ENCODE data around the gene INPP5F.

DNA sequence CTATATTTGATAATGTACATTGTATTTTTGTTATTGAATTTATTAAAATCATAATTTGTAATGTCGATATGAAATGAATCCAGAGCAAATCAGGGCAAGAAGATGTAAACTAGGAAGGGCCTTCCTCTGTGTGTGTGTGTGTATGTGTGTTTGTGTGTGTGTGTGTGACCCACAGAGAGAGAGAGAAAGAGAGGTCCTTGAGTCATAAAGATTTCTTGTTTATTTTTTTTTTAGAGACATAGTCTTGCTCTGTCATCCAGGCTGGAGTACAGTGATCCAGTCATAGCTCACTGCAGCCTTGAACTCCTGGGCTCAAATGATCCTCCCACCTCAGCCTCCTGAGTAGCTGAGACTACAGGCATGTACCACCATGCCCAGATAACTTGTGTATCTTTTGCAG, 50.7 kb downstream of the INPP5F start:
- TF ChIP-seq, protein P1, sequence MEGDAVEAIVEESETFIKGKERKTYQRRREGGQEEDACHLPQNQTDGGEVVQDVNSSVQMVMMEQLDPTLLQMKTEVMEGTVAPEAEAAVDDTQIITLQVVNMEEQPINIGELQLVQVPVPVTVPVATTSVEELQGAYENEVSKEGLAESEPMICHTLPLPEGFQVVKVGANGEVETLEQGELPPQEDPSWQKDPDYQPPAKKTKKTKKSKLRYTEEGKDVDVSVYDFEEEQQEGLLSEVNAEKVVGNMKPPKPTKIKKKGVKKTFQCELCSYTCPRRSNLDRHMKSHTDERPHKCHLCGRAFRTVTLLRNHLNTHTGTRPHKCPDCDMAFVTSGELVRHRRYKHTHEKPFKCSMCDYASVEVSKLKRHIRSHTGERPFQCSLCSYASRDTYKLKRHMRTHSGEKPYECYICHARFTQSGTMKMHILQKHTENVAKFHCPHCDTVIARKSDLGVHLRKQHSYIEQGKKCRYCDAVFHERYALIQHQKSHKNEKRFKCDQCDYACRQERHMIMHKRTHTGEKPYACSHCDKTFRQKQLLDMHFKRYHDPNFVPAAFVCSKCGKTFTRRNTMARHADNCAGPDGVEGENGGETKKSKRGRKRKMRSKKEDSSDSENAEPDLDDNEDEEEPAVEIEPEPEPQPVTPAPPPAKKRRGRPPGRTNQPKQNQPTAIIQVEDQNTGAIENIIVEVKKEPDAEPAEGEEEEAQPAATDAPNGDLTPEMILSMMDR (IDR thresholded peaks at IDR 0.05), result no peak
- TF ChIP-seq POLR2A (IDR thresholded peaks at IDR 0.05), result no peak

All from heart left ventricle (tissue), 13 donors.